ENCODE measurements around the gene PTPN2. TPM values are rescaled to one million over a fixed set of nuclear protein-coding genes. Genes with fewer than 3 reads are reported as not detected.

The PTPN2 gene
- total RNA-seq, 1 donor from 2014 or later, result 31.4 TPM

DNA sequence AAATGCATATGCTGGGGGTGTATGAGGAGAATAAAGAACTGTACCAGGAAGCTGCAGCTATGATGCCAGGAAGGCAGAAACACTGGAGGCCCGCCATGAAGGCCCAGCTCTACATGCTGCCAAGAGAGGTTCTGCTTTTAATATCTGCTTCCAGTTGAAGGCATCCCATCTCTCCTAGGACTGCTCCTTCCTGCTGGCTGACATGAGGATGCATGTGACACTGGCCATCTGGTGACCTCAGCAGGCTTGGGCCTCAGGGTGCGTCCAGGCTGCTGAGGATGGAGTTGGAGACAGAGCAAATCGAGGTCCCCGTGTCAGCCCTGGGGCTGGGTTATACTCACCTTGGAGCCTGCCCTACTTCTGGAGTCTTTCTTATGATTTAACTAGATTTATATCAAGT lies 132.1 kb downstream of the PTPN2 start:
- Mint-ChIP-seq H3K36me3 (no peaks in the 10 kb centered on the region), H3K9me3 (no peaks in the 10 kb centered on the region), H3K27me3 (no peaks in the 10 kb centered on the region), H3K27ac (no peak overlapping the region), H3K4me1 (ENCODE audit: unreplicated experiment) (no peaks in the 10 kb centered on the region), H3K4me3 (no peak overlapping the region)
- DNase-seq (ENCODE audit: extremely low spot score, unreplicated experiment), result no peak
- TF ChIP-seq, protein P1, sequence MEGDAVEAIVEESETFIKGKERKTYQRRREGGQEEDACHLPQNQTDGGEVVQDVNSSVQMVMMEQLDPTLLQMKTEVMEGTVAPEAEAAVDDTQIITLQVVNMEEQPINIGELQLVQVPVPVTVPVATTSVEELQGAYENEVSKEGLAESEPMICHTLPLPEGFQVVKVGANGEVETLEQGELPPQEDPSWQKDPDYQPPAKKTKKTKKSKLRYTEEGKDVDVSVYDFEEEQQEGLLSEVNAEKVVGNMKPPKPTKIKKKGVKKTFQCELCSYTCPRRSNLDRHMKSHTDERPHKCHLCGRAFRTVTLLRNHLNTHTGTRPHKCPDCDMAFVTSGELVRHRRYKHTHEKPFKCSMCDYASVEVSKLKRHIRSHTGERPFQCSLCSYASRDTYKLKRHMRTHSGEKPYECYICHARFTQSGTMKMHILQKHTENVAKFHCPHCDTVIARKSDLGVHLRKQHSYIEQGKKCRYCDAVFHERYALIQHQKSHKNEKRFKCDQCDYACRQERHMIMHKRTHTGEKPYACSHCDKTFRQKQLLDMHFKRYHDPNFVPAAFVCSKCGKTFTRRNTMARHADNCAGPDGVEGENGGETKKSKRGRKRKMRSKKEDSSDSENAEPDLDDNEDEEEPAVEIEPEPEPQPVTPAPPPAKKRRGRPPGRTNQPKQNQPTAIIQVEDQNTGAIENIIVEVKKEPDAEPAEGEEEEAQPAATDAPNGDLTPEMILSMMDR (conservative IDR thresholded peaks at IDR 0.05), result no peak

- no peaks in the 10 kb centered on the region for H3K9me3 Mint-ChIP-seq
- TF ChIP-seq, protein P1 (conservative IDR thresholded peaks at IDR 0.05), result no peak
- no peaks in the 10 kb centered on the region for H3K27me3 Mint-ChIP-seq
- no peak overlapping the region for H3K4me3 Mint-ChIP-seq
- H3K27ac Mint-ChIP-seq, result no peak overlapping the region
- H3K4me1 Mint-ChIP-seq (ENCODE audit: unreplicated experiment), result no peaks in the 10 kb centered on the region
- H3K36me3 Mint-ChIP-seq, result no peaks in the 10 kb centered on the region
- DNase-seq (ENCODE audit: extremely low spot score, unreplicated experiment), result no peak
Observed at GRCh38 chr18:12751503-12751884, 132.5 kb downstream of the PTPN2 start.

GRCh38 chr18:12750715-12751502 lies 133.1 kb downstream of the PTPN2 start:
- Mint-ChIP-seq H3K27me3 (no peaks in the 10 kb centered on the region), H3K36me3 (no peaks in the 10 kb centered on the region), H3K9me3 (no peaks in the 10 kb centered on the region), H3K4me3 (no peak overlapping the region), H3K27ac (no peak overlapping the region), H3K4me1 (ENCODE audit: unreplicated experiment) (no peaks in the 10 kb centered on the region)
- TF ChIP-seq, protein P1 (conservative IDR thresholded peaks at IDR 0.05), result no peak
- no peak for DNase-seq (ENCODE audit: extremely low spot score, unreplicated experiment)

- DNase-seq (ENCODE audit: extremely low spot score, unreplicated experiment), result no peak
- no peak overlapping the region for H3K27ac Mint-ChIP-seq
- no peaks in the 10 kb centered on the region for H3K27me3 Mint-ChIP-seq
- TF ChIP-seq, protein P1 (conservative IDR thresholded peaks at IDR 0.05), result no peak
- H3K36me3 Mint-ChIP-seq, result no peaks in the 10 kb centered on the region
- H3K9me3 Mint-ChIP-seq, result no peaks in the 10 kb centered on the region
- H3K4me3 Mint-ChIP-seq, result no peak overlapping the region
- no peaks in the 10 kb centered on the region for H3K4me1 Mint-ChIP-seq (ENCODE audit: unreplicated experiment)
Observed at GRCh38 chr18:12750076-12750714, 133.8 kb downstream of the PTPN2 start.

- Mint-ChIP-seq H3K27ac (no peak overlapping the region), H3K4me3 (no peak overlapping the region), H3K27me3 (peaks cover 3% of the 10 kb centered on the region), H3K4me1 (ENCODE audit: unreplicated experiment) (no peaks in the 10 kb centered on the region), H3K9me3 (no peaks in the 10 kb centered on the region), H3K36me3 (no peaks in the 10 kb centered on the region)
- DNase-seq (ENCODE audit: extremely low spot score, unreplicated experiment), result no peak
- TF ChIP-seq, protein P1 (conservative IDR thresholded peaks at IDR 0.05), result no peak
Observed at GRCh38 chr18:12749121-12749520, 134.9 kb downstream of the PTPN2 start.
